Activated CD4-positive, alpha-beta T cell treated with anti-CD3 and anti-CD28 coated beads, Interleukin-2, amount 50 U/mL, for 24 hours (primary cell): ENCODE measurements around the gene ZFP28.

Source experiments
- DNase-seq, 2 donors: peaks; one replicate each; pipeline ENCODE4 v3.0.0-alpha.2; 2020; ENCODE audit warnings: low read depth in 1 of 2, low spot score in 1 of 2

The ZFP28 gene

DNA sequence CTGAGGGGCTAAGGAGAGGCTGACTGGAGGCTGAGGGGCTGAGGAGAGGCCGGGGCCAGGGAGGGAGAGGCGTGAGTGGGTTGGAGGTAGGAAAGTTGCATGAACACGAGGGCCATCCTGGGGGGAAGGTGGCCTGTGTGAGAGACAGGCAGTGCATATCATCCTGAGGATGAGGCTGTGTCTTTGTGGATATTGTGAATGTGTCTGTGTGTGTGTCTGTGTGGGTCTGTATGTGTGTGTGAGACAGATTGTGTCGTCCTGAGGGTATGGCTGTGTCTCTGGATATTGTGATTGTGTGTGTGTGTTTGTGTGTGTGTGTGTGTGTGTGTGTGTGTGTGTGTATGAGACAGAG lies 56.8 kb downstream of the ZFP28 start:
- no peak for DNase-seq

GRCh38 chr19:56596676-56597075 lies 57.9 kb downstream of the ZFP28 start:
- no peak for DNase-seq

- DNase-seq, result no peak
Measured at GRCh38 chr19:56597696-56598095, 58.9 kb downstream of the ZFP28 start.

GRCh38 chr19:56601375-56601774 lies 62.6 kb downstream of the ZFP28 start:
- no peak for DNase-seq

GRCh38 chr19:56603829-56604228 lies 65.1 kb downstream of the ZFP28 start:
- no peak for DNase-seq
